GM23338 (cell line): ENCODE measurements around the gene BRICD5. TPM values are rescaled to one million over a fixed set of nuclear protein-coding genes. Genes with fewer than 3 reads are reported as not detected.

Source experiments
- ATAC-seq: fragments of 200-7000 bp; cut with Tn5 transposase; 3 replicates; pipeline ENCODE4 v1.9.1; 2020
- DNase-seq: peaks from one replicate; pipeline ENCODE4 v3.0.0-alpha.2; 2015; ENCODE audit warnings: low spot score
- H2AFZ ChIP-seq: fragments of 200-600 bp; sonication (generic); 2 replicates; pipeline ENCODE4 v1.8.0; 2016; ENCODE audit warnings: antibody characterized with exemption, mild to moderate bottlenecking, moderate library complexity
- H3F3A ChIP-seq: fragments of 200-600 bp; sonication (generic); replicated peaks from 2 replicates; pipeline ENCODE4 v1.8.0; 2017; ENCODE audit warnings: antibody characterized with exemption, mixed run types, low read depth
- H3K27ac ChIP-seq: fragments of 200-600 bp; sonication (generic); 2 replicates; pipeline ENCODE4 v1.6.1; 2016; ENCODE audit warnings: low read depth
- H3K27me3 ChIP-seq: fragments of 200-600 bp; sonication (generic); 2 replicates; pipeline ENCODE4 v1.8.0; 2016; ENCODE audit warnings: mild to moderate bottlenecking, mixed run types, moderate library complexity; ENCODE audit not compliant: insufficient read depth
- H3K36me3 ChIP-seq: fragments of 200-600 bp; sonication (generic); 2 replicates; pipeline ENCODE4 v1.8.0; 2016; ENCODE audit warnings: mild to moderate bottlenecking; ENCODE audit not compliant: insufficient read depth
- H3K4me1 ChIP-seq: fragments of 200-600 bp; sonication (generic); 2 replicates; pipeline ENCODE4 v1.8.0; 2016; ENCODE audit warnings: mild to moderate bottlenecking, moderate library complexity; ENCODE audit not compliant: insufficient read depth
- H3K4me2 ChIP-seq: fragments of 200-600 bp; sonication (generic); 2 replicates; pipeline ENCODE4 v1.7.1; 2017; ENCODE audit warnings: mixed run types
- H3K4me3 ChIP-seq: fragments of 200-600 bp; sonication (generic); 2 replicates; pipeline ENCODE4 v1.6.1; 2016; ENCODE audit warnings: mixed run types
- H3K79me2 ChIP-seq: fragments of 200-600 bp; sonication (generic); replicated peaks from 2 replicates; pipeline ENCODE4 v1.8.0; 2017; ENCODE audit warnings: mild to moderate bottlenecking; ENCODE audit not compliant: insufficient read depth
- H3K9me2 ChIP-seq: fragments of 200-600 bp; sonication (generic); 2 replicates; pipeline ENCODE4 v1.8.0; 2017; ENCODE audit not compliant: insufficient read depth
- H4K20me1 ChIP-seq: fragments of 200-600 bp; sonication (generic); replicated peaks from 2 replicates; pipeline ENCODE4 v1.8.0; 2017; ENCODE audit warnings: mild to moderate bottlenecking; ENCODE audit not compliant: insufficient read depth
- H3K27ac Mint-ChIP-seq: 2 replicates; pipeline ENCODE4 v1.8.0; 2020; ENCODE audit warnings: inconsistent platforms, mild to moderate bottlenecking, moderate library complexity, mixed read lengths
- H3K27me3 Mint-ChIP-seq: 3 replicates; pipeline ENCODE4 v1.8.0; 2022; ENCODE audit warnings: low read depth, mild to moderate bottlenecking, moderate library complexity, mixed read lengths, inconsistent platforms; ENCODE audit not compliant: insufficient read depth, poor library complexity
- H3K36me3 Mint-ChIP-seq: 3 replicates; pipeline ENCODE4 v1.8.0; 2021; ENCODE audit warnings: low read depth, mild to moderate bottlenecking, inconsistent platforms, moderate library complexity, mixed read lengths
- H3K4me1 Mint-ChIP-seq: 3 replicates; pipeline ENCODE4 v1.8.0; 2020; ENCODE audit warnings: mild to moderate bottlenecking, inconsistent platforms, mixed read lengths
- H3K4me3 Mint-ChIP-seq: 3 replicates; pipeline ENCODE4 v1.8.0; 2021; ENCODE audit warnings: moderate library complexity, mild to moderate bottlenecking, inconsistent platforms, mixed read lengths
- H3K9me3 Mint-ChIP-seq: 3 replicates; pipeline ENCODE4 v1.8.0; 2020; ENCODE audit warnings: moderate library complexity, mild to moderate bottlenecking, inconsistent platforms, mixed read lengths
- CREB1 ChIP-seq: fragments of 250-450 bp; sonication (Bioruptor Pico); IDR thresholded peaks from 2 replicates; pipeline ENCODE4 v1.5.0; 2020; ENCODE audit warnings: low read depth, mild to moderate bottlenecking, moderate library complexity
- EZH2 ChIP-seq: fragments of 200-600 bp; sonication (generic); IDR thresholded peaks from one replicate; pipeline ENCODE4 v1.8.0; 2017; ENCODE audit warnings: antibody characterized with exemption, mild to moderate bottlenecking, low read depth; ENCODE audit not compliant: unreplicated experiment
- EZH2phosphoT487 ChIP-seq: fragments of 200-600 bp; sonication (generic); IDR thresholded peaks from one replicate; pipeline ENCODE4 v1.8.1; 2018; ENCODE audit warnings: antibody characterized with exemption; ENCODE audit not compliant: unreplicated experiment
- JUNB ChIP-seq: IDR thresholded peaks from one replicate; pipeline ENCODE4 v1.6.1; 2016; ENCODE audit warnings: antibody characterized with exemption; ENCODE audit not compliant: unreplicated experiment
- NANOG ChIP-seq: IDR thresholded peaks from 2 replicates; pipeline ENCODE4 v1.6.1; 2016; ENCODE audit warnings: antibody characterized with exemption, borderline replicate concordance
- ZNF114 ChIP-seq: fragments of 250-450 bp; sonication (Bioruptor Pico); IDR thresholded peaks from 2 replicates; pipeline ENCODE4 v1.5.0; 2020; ENCODE audit warnings: mild to moderate bottlenecking, moderate library complexity
- polyA plus RNA-seq: library from polyadenylated mRNA; unstranded; fragments of >200 nt; fragmentation: Nextera tagmentation; extraction: Ambion mirVana; gene quantifications from 2 replicates; pipeline ENCODE4 v1.2.1, GENCODE V29; 2016
- total RNA-seq: library from RNA; depleted of rRNA; stranded (reverse); fragments of >200 nt; shearing (Covaris generic); gene quantifications from 2 replicates; pipeline ENCODE4 v1.2.3, GENCODE V29; 2014
- TF ChIP-seq, protein P1 (sequence below): fragments of 250-450 bp; sonication (Bioruptor Pico); IDR thresholded peaks from 2 replicates; pipeline ENCODE4 v1.5.0; 2020; ENCODE audit warnings: mild to moderate bottlenecking, moderate library complexity
- TF ChIP-seq, protein P2 (sequence below): IDR thresholded peaks from 2 replicates; pipeline ENCODE4 v1.6.1; 2016; ENCODE audit warnings: antibody characterized with exemption

Gene BRICD5
- total and polyA plus RNA-seq, 2 experiments from 2014 or later: 5.3 to 6.3 TPM

DNA sequence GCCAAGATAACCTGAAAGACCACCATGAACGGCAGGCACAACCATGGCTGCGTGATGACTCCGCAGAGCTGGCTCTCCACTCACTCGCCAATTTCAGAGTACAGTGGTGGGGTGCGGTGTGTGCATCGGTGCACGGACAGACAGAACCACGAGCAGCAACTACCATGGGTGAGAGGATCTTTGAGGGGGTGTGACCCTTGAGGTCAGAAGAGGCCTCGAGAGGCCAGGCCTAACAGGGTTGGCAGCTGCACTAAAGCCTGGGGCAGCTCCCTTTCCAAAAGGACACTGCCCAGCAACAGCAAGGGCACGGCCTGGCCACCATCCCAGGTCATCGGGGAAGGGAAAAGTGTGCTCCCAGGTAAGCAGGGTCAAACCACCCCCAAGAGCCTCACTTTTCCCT, 42.6 kb upstream of the BRICD5 start:
- DNase-seq: no peak

More for the DNA sequence above, 42.6 kb upstream of the BRICD5 start:
- Histone ChIP-seq H3K4me2 (no peak overlapping the region), H3K36me3 (peaks cover 40% of the 10 kb centered on the region), H3F3A (peaks cover 63% of the 10 kb centered on the region), H3K79me2 (peaks cover 42% of the 10 kb centered on the region), H3K4me3 (no peak overlapping the region), H3K9me2 (no peaks in the 10 kb centered on the region), H3K27me3 (no peaks in the 10 kb centered on the region), H2AFZ (no peak overlapping the region), H3K27ac (no peak overlapping the region; the same call in 1 of the 2 replicates), H3K4me1 (peaks cover 11% of the 10 kb centered on the region; the same call in 1 of the 2 replicates), H4K20me1 (peaks cover 34% of the 10 kb centered on the region)
- no peaks in the 10 kb centered on the region for H3K9me3 Mint-ChIP-seq
- H3K27ac Mint-ChIP-seq: no peak overlapping the region; the same call in 1 of the 2 replicates
- H3K4me1 Mint-ChIP-seq: peaks cover 12% of the 10 kb centered on the region
- ATAC-seq: no peak
- TF ChIP-seq JUNB (no peak), ZNF114 (CRISPR knock-in tag) (no peak), EZH2 (no peak), EZH2phosphoT487 (no peak), NANOG (no peak), CREB1 (CRISPR knock-in tag) (no peak)
- TF ChIP-seq, protein P1, sequence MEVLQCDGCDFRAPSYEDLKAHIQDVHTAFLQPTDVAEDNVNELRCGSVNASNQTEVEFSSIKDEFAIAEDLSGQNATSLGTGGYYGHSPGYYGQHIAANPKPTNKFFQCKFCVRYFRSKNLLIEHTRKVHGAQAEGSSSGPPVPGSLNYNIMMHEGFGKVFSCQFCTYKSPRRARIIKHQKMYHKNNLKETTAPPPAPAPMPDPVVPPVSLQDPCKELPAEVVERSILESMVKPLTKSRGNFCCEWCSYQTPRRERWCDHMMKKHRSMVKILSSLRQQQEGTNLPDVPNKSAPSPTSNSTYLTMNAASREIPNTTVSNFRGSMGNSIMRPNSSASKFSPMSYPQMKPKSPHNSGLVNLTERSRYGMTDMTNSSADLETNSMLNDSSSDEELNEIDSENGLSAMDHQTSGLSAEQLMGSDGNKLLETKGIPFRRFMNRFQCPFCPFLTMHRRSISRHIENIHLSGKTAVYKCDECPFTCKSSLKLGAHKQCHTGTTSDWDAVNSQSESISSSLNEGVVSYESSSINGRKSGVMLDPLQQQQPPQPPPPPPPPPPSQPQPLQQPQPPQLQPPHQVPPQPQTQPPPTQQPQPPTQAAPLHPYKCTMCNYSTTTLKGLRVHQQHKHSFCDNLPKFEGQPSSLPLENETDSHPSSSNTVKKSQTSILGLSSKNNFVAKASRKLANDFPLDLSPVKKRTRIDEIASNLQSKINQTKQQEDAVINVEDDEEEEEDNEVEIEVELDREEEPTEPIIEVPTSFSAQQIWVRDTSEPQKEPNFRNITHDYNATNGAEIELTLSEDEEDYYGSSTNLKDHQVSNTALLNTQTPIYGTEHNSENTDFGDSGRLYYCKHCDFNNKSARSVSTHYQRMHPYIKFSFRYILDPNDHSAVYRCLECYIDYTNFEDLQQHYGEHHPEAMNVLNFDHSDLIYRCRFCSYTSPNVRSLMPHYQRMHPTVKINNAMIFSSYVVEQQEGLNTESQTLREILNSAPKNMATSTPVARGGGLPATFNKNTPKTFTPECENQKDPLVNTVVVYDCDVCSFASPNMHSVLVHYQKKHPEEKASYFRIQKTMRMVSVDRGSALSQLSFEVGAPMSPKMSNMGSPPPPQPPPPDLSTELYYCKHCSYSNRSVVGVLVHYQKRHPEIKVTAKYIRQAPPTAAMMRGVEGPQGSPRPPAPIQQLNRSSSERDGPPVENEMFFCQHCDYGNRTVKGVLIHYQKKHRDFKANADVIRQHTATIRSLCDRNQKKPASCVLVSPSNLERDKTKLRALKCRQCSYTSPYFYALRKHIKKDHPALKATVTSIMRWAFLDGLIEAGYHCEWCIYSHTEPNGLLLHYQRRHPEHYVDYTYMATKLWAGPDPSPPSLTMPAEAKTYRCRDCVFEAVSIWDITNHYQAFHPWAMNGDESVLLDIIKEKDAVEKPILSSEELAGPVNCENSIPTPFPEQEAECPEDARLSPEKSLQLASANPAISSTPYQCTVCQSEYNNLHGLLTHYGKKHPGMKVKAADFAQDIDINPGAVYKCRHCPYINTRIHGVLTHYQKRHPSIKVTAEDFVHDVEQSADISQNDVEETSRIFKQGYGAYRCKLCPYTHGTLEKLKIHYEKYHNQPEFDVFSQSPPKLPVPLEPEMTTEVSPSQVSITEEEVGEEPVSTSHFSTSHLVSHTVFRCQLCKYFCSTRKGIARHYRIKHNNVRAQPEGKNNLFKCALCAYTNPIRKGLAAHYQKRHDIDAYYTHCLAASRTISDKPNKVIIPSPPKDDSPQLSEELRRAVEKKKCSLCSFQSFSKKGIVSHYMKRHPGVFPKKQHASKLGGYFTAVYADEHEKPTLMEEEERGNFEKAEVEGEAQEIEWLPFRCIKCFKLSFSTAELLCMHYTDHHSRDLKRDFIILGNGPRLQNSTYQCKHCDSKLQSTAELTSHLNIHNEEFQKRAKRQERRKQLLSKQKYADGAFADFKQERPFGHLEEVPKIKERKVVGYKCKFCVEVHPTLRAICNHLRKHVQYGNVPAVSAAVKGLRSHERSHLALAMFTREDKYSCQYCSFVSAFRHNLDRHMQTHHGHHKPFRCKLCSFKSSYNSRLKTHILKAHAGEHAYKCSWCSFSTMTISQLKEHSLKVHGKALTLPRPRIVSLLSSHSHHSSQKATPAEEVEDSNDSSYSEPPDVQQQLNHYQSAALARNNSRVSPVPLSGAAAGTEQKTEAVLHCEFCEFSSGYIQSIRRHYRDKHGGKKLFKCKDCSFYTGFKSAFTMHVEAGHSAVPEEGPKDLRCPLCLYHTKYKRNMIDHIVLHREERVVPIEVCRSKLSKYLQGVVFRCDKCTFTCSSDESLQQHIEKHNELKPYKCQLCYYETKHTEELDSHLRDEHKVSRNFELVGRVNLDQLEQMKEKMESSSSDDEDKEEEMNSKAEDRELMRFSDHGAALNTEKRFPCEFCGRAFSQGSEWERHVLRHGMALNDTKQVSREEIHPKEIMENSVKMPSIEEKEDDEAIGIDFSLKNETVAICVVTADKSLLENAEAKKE (CRISPR knock-in tag): no peak
- TF ChIP-seq, protein P2, sequence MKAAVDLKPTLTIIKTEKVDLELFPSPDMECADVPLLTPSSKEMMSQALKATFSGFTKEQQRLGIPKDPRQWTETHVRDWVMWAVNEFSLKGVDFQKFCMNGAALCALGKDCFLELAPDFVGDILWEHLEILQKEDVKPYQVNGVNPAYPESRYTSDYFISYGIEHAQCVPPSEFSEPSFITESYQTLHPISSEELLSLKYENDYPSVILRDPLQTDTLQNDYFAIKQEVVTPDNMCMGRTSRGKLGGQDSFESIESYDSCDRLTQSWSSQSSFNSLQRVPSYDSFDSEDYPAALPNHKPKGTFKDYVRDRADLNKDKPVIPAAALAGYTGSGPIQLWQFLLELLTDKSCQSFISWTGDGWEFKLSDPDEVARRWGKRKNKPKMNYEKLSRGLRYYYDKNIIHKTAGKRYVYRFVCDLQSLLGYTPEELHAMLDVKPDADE: no peak
- H3K36me3 Mint-ChIP-seq: peaks cover 78% of the 10 kb centered on the region
- no peak overlapping the region; the same call in 2 of the 3 replicates for H3K4me3 Mint-ChIP-seq
- H3K27me3 Mint-ChIP-seq: peaks cover 12% of the 10 kb centered on the region
